Measurements from ENCODE around the gene VARS1.

VARS1 gene

DNA sequence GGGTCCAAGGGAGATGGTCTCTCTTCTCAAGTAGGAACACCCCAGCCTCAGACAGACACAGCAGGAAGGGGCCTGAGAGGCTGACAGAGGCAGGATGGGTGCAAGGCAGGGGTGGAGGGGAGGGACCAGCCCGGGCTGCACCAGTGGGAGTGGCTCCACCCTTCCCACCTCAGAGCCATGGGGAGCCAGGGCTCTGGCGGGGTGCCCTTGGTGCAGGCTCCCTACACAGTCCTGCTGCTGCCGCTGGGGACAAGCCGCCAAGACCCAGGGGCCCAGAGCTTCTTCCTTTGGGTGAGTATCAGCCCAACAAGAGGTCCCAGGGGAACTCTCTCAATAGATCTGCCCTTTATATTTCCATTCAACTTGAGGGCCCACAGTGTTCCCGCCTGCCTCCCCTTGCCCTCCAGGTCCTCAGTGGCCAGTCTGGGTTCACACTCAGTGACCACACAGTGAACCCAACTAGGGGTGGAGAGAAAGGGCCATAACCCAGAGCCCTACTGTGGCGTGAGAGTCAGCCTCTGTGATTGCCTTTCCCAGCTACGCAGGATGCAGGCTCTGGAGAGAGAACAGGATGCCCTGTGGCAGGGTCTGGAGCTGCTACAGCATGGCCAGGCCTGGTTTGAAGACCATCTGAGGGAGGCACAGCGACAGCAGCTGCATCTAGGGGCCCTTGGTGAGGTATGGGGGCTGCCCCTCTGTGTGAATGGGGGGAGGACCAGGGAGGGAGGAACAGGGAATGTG lies 32.5 kb downstream of the VARS1 start:
- Histone ChIP-seq H3K9me3 (ENCODE audit: control insufficient read depth, insufficient read depth, low read length) (no peaks in the 10 kb centered on the region), H3K4me1 (ENCODE audit: control insufficient read depth, insufficient read depth, low read length) (peaks cover 3% of the 10 kb centered on the region; the same call in 1 of the 2 replicates), H3K36me3 (ENCODE audit: control insufficient read depth, insufficient read depth, low read length) (no peaks in the 10 kb centered on the region; the same call in 1 of the 2 replicates), H3K4me3 (ENCODE audit: low read length) (no peak overlapping the region), H3K27ac (ENCODE audit: low read length) (no peak overlapping the region), H3K27me3 (ENCODE audit: control insufficient read depth, insufficient read depth, low read length) (no peaks in the 10 kb centered on the region)
- DNase-seq (ENCODE audit: low read depth, low spot score), result no peak
- no CpG with 5 or more reads among the region's 8 CpGs for WGBS (ENCODE audit: insufficient coverage, insufficient read length)

GRCh38 chr6:31762356-31762755 lies 33.2 kb downstream of the VARS1 start, which contains the start of gene SAPCD1:
TSS of gene SAPCD1 (plus strand) at chr6:31762656. CDS start at chr6:31763055, 399 bp downstream.
- DNase-seq (ENCODE audit: low read depth, low spot score), result no peak
- peaks cover 3% of the 10 kb centered on the region; the same call in 1 of the 2 replicates for H3K4me1 ChIP-seq (ENCODE audit: control insufficient read depth, insufficient read depth, low read length)
- no peaks in the 10 kb centered on the region for H3K27me3 ChIP-seq (ENCODE audit: control insufficient read depth, insufficient read depth, low read length)
- H3K36me3 ChIP-seq (ENCODE audit: control insufficient read depth, insufficient read depth, low read length), result no peaks in the 10 kb centered on the region; the same call in 1 of the 2 replicates
- no CpG with 5 or more reads among the region's 4 CpGs for WGBS (ENCODE audit: insufficient coverage, insufficient read length)
- no peaks in the 10 kb centered on the region for H3K9me3 ChIP-seq (ENCODE audit: control insufficient read depth, insufficient read depth, low read length)
- H3K4me3 ChIP-seq (ENCODE audit: low read length), result no peak within 1 kb of the TSS
- H3K27ac ChIP-seq (ENCODE audit: low read length), result no peak within 1 kb of the TSS

GRCh38 chr6:31761343-31761742 lies 34.2 kb downstream of the VARS1 start:
- Histone ChIP-seq H3K4me1 (ENCODE audit: control insufficient read depth, insufficient read depth, low read length) (peaks cover 3% of the 10 kb centered on the region; the same call in 1 of the 2 replicates), H3K36me3 (ENCODE audit: control insufficient read depth, insufficient read depth, low read length) (no peaks in the 10 kb centered on the region; the same call in 1 of the 2 replicates), H3K27me3 (ENCODE audit: control insufficient read depth, insufficient read depth, low read length) (no peaks in the 10 kb centered on the region), H3K9me3 (ENCODE audit: control insufficient read depth, insufficient read depth, low read length) (no peaks in the 10 kb centered on the region), H3K27ac (ENCODE audit: low read length) (no peak overlapping the region), H3K4me3 (ENCODE audit: low read length) (no peak overlapping the region)
- DNase-seq (ENCODE audit: low read depth, low spot score), result no peak
- no CpG with 5 or more reads among the region's 8 CpGs for WGBS (ENCODE audit: insufficient coverage, insufficient read length)

GRCh38 chr6:31760790-31761189 lies 34.8 kb downstream of the VARS1 start:
- H3K27ac ChIP-seq (ENCODE audit: low read length), result no peak overlapping the region
- no peaks in the 10 kb centered on the region for H3K27me3 ChIP-seq (ENCODE audit: control insufficient read depth, insufficient read depth, low read length)
- no CpG with 5 or more reads among the region's 5 CpGs for WGBS (ENCODE audit: insufficient coverage, insufficient read length)
- H3K4me3 ChIP-seq (ENCODE audit: low read length), result no peak overlapping the region
- no peak for DNase-seq (ENCODE audit: low read depth, low spot score)
- no peaks in the 10 kb centered on the region; the same call in 1 of the 2 replicates for H3K36me3 ChIP-seq (ENCODE audit: control insufficient read depth, insufficient read depth, low read length)
- H3K9me3 ChIP-seq (ENCODE audit: control insufficient read depth, insufficient read depth, low read length), result no peaks in the 10 kb centered on the region
- H3K4me1 ChIP-seq (ENCODE audit: control insufficient read depth, insufficient read depth, low read length), result peaks cover 3% of the 10 kb centered on the region; the same call in 1 of the 2 replicates

DNA sequence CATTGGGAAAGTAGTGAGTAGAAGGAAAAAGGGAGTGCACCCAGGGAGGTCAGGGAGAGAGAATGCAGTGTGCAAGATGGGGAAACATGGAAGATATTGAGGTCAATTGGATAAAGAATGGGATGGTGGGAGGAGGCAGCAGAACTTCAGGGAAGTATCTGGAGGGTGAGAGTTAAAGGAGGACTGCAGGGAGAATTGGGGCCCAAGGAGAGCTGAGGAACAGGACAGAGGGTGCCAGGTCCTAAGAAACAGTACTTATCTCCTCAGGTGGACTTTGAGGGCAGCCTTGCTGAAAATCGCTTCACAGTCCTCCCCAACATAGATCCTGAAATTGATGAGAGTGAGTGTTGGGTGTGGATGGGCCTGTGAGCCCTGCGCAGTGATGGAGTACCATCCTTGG lies 37.3 kb downstream of the VARS1 start:
- no peaks in the 10 kb centered on the region for H3K27me3 ChIP-seq (ENCODE audit: control insufficient read depth, insufficient read depth, low read length)
- no CpG with 5 or more reads among the region's 2 CpGs for WGBS (ENCODE audit: insufficient coverage, insufficient read length)
- no peaks in the 10 kb centered on the region; the same call in 1 of the 2 replicates for H3K36me3 ChIP-seq (ENCODE audit: control insufficient read depth, insufficient read depth, low read length)
- H3K9me3 ChIP-seq (ENCODE audit: control insufficient read depth, insufficient read depth, low read length), result no peaks in the 10 kb centered on the region
- no peak overlapping the region for H3K4me3 ChIP-seq (ENCODE audit: low read length)
- peaks cover under 1% of the 10 kb centered on the region; the same call in 1 of the 2 replicates for H3K4me1 ChIP-seq (ENCODE audit: control insufficient read depth, insufficient read depth, low read length)
- no peak for DNase-seq (ENCODE audit: low read depth, low spot score)
- no peak overlapping the region for H3K27ac ChIP-seq (ENCODE audit: low read length)

GRCh38 chr6:31752739-31753319 lies 42.7 kb downstream of the VARS1 start:
- no CpG with 5 or more reads among the region's 8 CpGs for WGBS (ENCODE audit: insufficient coverage, insufficient read length)
- no peak overlapping the region for H3K4me3 ChIP-seq (ENCODE audit: low read length)
- H3K36me3 ChIP-seq (ENCODE audit: control insufficient read depth, insufficient read depth, low read length), result peaks cover 3% of the 10 kb centered on the region; the same call in 1 of the 2 replicates
- no peaks in the 10 kb centered on the region for H3K4me1 ChIP-seq (ENCODE audit: control insufficient read depth, insufficient read depth, low read length)
- no peak for DNase-seq (ENCODE audit: low read depth, low spot score)
- no peak overlapping the region for H3K27ac ChIP-seq (ENCODE audit: low read length)
- no peaks in the 10 kb centered on the region for H3K9me3 ChIP-seq (ENCODE audit: control insufficient read depth, insufficient read depth, low read length)
- H3K27me3 ChIP-seq (ENCODE audit: control insufficient read depth, insufficient read depth, low read length), result no peaks in the 10 kb centered on the region

GRCh38 chr6:31750411-31751022 lies 45.0 kb downstream of the VARS1 start:
- Histone ChIP-seq H3K9me3 (ENCODE audit: control insufficient read depth, insufficient read depth, low read length) (no peaks in the 10 kb centered on the region), H3K4me3 (ENCODE audit: low read length) (no peak overlapping the region), H3K36me3 (ENCODE audit: control insufficient read depth, insufficient read depth, low read length) (peaks cover 9% of the 10 kb centered on the region), H3K27me3 (ENCODE audit: control insufficient read depth, insufficient read depth, low read length) (no peaks in the 10 kb centered on the region), H3K4me1 (ENCODE audit: control insufficient read depth, insufficient read depth, low read length) (no peaks in the 10 kb centered on the region), H3K27ac (ENCODE audit: low read length) (no peak overlapping the region)
- WGBS (ENCODE audit: insufficient coverage, insufficient read length), result no CpG with 5 or more reads among the region's 7 CpGs
- DNase-seq (ENCODE audit: low read depth, low spot score), result no peak

DNA sequence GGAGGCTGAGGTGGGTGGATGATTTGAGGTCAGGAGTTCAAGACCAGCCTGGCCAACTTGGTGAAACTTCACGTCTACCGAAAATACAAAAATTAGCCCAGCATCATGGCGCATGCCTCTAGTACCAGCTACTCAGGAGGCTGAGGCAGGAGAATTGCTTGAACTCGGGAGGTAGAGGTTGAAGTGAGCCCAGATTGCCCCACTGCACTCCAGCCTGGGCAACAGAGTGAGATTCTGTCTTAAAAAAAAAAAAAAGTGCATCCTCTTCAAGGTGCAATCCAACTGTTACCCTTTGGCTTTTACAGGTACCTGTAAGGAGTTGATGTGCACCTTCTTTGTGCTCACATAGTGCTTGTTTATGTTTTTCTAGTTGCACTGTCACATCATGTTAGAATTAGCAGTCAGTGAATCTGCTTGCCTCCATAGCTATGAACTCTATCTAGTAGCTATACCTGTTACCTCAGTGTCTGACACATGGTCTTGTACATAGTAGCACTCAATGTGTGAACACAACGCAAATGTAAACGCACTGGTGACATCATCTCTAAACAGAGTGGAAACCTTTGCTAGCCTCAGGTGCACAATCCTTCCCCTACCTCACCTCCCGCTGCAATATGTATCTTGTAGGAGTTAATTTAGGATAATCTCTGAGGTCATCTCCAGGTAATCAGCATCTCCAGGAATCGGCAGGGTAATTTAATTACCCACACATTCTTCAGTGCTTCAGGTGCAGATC lies 46.1 kb downstream of the VARS1 start:
- H3K36me3 ChIP-seq (ENCODE audit: control insufficient read depth, insufficient read depth, low read length), result peaks cover 9% of the 10 kb centered on the region
- no CpG with 5 or more reads among the region's 8 CpGs for WGBS (ENCODE audit: insufficient coverage, insufficient read length)
- DNase-seq (ENCODE audit: low read depth, low spot score), result no peak
- no peaks in the 10 kb centered on the region for H3K4me1 ChIP-seq (ENCODE audit: control insufficient read depth, insufficient read depth, low read length)
- no peak overlapping the region for H3K4me3 ChIP-seq (ENCODE audit: low read length)
- H3K27me3 ChIP-seq (ENCODE audit: control insufficient read depth, insufficient read depth, low read length), result no peaks in the 10 kb centered on the region
- H3K9me3 ChIP-seq (ENCODE audit: control insufficient read depth, insufficient read depth, low read length), result no peaks in the 10 kb centered on the region
- H3K27ac ChIP-seq (ENCODE audit: low read length), result no peak overlapping the region

Measured in iPS DF 6.9 (cell line).